ENCODE data around the gene FARS2.

The FARS2 gene

DNA sequence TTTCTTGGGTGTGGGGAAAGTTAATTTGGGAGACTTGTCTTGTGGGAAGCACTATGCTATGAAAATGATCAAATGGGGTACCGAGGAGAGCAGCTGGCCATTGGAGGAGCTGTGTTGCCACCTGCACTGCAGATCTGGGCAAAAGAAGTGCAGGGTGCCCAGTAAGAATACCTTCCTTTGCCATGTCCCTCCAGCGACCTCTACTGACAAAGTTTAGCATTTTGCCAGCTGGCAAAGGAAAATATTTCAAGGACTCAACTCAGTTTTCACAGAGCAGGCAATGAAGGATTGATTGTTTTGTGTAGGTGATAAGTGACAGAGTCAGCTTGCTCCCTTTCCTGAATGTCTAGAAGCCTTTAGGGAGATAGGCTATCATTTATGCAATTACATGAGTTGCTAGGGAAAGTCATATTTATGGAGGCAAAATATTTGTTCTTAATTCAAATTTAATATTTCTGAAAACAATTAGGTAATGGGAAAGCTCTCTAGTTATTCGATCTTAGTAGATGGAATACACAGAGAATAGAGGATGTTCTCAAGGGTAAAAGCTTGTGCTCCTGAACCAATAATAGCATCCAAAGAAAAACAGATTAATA lies 118.4 kb downstream of the FARS2 start:
- DNase-seq: no peak

DNA sequence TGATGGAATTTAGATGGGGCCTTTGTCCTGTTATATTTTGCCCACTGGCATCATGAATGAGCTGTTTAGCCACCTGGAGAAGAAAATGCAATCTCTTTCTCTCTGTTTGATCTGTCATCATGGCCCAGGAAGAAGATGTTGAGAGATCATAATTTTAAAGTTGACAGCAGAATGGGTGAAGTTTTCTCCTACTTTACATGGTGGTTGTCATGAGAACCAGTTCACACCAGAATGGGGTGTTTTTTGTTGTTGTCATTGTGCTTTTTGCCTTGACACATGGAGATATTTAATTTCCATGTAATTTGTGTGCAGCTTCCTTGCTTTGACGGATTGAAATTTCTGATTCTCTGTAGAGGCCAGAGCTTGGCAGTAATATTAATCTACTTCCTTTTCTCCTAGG lies 122.5 kb downstream of the FARS2 start:
- DNase-seq: no peak

DNA sequence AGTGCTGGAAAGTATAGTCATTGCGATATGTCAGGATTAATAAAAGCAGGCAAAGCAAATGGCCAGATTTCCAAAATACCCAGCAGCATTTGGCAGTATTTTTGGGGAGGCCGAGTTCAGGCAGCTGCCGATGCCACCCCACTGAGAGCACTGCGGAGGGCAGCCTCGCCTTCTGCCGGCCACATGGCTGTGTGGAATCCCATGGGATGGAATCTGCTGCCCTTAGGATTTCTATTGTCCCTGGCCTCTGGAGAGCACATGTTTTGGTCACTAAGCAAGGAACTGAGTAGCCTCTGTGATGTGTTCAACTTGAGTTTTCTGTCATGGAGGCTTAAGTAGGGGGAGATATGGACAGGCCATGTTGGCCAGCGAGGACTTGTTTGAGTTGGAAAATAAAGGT lies 123.0 kb downstream of the FARS2 start:
- DNase-seq: no peak

DNA sequence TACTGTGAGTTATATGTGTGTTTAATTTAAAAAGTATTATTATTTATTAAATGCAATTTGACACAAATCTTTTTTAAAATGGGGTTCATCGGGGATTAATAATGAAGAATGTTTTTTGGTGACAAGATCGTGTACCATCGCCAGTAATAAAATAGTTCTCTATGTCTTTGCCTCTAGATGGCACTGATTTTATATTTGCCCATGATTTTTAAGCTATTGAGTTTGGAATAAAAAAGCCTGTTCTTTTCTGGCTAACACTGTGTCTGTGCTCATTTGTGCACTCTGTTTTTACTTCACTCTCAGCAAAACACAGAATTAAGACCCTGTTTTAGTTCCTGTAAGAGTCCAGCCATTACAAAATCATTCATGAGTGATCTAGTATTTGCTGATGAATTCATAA lies 127.0 kb downstream of the FARS2 start:
- DNase-seq: no peak

DNA sequence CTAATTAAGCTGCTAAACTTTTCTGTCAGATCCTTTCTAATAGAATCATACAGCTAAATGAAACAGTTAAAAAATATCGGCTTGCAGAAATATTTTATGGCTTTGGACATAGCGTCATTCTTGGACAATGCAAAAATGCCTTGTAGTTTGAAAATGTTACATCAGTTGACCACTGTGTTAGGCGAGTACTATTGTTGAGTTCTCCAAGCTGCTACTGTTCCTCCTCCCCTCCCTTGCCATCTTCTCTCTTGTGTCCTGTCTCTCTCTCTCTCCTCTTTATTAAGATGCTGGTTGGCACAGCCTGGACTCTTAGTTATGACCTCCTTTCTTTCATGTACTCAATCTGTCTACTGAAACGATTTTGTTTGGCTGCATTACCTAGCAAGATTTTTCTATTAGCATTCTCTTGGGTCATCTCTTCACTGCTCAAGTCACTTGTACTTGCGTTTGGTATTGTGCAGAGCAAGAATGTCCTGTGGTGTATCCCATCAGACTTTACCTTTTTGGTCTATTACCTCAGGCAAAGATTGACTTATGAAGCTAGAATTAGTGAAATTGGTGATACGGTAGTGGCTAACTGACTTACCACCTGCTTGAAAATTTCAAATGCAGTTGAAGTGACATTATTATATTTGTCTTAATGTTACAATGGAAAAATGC lies 127.9 kb downstream of the FARS2 start:
- DNase-seq: no peak

DNA sequence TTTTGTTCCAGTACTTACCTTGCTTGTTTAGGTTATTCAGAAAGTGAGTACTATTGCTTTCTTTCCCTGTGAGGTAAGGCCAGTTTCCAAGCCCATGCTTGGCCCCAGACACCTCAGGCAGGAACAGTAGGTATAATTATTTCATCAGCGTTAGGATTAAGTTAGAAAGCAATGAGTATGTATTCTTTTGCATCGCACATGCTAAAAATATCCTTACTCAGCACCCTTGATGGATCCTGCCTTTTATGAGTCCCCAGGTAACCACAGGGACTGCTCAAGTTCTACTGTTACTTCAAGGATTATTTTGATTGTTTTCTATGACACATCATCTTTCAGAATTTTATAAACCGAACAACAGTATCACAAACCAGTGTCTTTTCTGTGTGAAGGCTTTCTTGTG lies 128.9 kb downstream of the FARS2 start:
- DNase-seq: no peak

DNA sequence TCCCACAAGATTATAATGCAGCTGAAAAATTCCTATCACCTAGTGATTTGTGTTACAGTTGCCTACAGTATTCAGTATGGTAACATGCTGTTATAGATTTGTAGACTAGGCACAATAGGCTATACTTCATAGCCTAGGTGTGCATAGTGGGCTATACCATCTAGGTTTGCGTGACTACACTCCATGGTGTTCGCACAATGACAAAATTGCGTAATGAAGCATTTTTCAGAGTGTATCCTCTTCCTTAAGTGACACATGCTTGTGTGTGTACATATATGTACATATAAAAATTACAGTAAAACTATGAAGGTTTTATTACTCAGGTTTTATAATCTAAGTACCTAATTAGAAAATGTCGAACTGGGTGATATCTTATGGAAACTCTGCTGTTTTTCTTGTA lies 133.0 kb downstream of the FARS2 start:
- DNase-seq: no peak

DNA sequence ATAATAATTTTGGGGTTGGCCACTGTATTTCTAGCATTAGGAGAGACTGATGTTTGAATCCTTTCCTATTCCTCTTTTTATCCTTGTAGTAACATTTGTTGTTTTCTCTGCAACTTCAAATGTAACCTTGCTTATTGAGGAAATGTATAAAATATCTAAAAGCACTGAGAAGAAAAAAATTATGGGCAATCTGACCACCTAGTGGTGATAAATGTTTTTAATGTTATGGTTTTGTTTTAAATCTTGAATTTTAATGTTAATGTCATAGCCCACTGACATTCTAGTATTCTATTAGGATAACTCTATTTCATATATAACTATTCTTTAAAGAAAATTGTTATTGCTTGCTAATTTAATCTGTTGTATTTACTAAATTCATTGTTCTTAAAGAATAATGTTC lies 134.4 kb downstream of the FARS2 start:
- DNase-seq: no peak

DNA sequence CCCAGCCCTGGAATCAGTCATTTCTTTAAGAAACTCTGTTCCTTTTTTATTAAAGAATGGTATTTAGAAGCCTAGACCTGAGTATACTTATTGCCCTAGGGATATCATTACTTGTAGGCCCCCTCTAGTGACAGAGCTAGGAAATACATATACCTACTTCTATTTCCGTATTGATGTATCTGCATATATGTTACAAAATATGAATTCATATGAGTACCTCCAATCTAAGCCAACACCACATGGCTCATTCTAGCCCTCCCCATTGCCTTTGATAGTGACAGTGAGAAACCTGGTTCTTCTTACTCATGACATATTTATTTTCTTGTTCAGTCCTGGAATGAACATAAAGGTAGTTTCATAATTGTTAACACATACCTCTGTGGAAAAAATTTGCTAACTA lies 137.2 kb downstream of the FARS2 start:
- no peak for DNase-seq

DNA sequence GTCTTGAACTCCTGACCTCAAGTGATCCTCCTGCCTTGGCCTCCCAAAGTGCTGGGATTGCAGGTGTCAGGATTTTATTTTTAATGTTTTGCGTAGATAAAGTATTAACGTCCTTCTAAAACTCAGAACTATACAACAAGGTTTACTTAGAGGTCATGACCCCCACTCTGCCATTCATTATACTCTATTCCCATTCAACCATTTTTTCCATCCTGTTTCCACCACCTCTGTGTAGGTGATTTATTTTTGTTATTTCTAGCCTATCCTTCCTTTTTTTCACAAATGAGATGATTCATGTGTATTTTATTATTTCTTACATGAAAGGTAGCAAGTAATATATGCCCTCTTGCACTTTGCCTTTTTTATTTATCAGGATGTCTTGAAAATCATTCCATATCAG lies 138.1 kb downstream of the FARS2 start:
- DNase-seq: no peak

DNA sequence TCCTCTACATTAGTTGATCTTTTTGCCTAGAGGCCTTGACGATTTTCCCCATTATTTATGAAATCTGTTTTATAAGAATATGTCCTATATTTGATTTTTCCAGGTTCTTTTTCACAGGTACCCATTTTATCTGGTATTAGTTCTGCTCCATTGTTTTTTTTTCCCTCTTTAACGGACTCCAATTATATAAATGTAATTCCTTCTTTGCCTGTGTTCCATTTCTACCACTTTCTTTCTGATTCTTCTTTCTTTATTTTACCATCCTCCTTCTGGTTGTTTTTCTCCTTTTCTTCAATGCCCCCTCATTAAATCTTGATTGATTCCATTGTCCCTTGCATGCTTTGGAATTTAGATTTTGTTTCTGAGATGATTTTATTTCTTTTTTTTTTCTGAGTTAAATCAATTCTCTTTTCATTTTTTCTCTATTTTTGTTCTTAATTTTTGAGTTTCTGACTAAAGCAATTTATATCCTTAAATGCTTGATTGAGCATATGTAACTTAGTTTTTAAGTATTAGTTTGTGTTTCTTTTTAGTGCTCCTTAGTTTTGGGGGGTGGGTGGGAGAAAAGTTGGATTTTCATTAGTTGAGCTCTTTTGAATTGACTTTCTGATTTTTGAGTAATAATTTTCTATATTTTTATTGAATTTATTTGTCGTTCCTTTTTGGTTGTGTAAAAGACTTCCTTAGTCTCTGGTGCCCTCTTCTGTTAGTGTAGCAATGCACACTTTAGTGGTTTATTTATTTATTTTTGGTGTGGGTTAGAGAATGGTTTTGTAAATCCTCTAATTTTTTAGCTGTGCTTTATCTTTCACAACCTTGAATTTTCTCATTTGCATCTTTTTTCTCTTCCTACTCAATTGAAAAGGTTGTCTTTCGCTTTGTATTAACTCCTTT lies 140.8 kb downstream of the FARS2 start:
- no peak for DNase-seq

DNA sequence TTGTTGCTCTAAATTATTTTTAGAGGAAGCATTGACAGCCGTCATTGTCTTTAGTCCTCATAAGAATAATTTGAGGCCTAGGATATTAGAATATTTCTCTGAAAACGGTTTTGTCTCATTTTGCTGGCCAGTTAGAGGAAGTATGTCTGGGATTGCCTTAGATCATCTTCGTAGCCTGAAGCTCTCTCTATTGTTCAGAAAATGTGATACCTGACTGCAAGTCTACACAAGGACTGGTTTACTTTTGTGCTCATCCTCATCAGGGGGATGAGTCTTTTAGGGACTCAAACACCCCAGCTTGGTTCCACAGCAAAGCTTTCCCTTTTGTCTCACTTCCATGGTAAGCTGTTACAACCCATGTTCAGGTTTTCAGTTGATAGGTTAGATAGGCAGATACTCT lies 141.8 kb downstream of the FARS2 start:
- no peak for DNase-seq

DNA sequence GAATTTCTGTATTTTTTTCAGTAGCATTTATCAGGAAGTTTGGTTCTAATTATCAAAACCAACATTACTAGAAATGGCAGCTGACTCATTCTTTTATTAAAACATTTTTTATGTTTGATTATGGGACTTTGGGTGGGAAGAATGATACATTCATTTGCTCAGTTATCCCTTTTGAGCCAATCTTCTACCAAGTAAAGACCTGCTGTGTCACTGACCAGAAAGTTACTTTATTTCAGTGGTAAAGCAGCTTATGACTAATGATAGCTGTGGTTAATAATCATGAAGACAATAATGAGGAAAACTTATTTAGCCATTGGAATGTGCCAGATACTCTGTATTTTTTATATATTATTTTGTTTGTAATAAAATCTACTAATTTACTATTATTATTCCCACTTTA lies 142.3 kb downstream of the FARS2 start:
- DNase-seq: no peak

DNA sequence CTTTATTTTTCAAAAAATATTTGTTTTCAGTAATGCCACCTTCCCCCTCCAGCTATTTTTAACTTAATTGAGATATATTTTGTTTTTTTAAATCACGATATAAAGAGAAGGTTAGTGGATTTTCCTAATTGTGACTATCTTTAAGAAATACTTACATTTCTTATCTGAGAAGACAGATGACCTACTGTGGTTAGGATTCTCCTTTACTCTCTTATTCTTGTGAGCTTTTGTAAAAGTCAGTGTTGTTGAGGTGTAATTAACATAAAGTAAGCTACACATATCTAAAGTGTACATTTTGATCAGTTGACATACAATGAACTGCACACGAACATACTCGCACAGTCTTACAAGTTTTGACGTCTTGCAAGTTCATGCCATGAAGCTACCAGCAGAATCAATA lies 144.7 kb downstream of the FARS2 start:
- no peak for DNase-seq

DNA sequence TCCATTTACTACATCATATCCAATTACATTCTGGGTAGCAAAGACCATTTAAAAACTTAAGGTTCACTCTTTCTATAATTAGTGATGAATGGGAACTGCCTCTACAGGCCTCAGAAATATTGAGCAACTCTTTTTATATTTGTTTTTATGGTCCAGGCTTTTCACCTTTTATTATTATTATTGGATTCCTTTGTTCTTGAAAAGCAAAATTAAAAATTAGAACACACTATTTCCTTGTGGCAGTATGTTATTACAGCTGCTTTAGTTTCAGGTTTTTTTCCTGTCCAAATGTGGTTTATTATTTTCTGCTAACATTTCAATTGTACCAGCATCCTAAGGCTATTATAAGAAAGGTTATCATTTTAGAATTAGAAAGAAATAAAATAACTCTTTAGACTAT lies 150.1 kb downstream of the FARS2 start:
- DNase-seq: no peak

DNA sequence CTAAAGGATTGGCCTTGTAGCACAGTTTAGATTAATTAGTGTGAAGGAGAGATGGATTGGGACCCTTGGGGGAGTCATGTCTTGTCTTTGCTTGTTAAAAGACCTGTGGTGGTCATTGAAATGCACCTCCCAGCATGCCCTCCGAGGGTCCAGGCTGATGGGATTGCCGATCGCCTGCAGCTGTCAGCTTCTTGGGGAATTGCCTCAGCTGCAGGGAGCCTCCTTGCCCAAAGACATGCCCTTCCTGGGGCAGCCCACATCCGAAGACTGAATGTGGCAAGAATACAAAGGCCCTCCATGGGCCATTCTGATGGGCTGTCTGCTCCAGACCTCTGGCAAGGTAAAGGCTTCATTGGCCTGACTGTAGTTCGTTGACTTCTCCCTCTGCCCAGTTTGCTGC lies 150.7 kb downstream of the FARS2 start:
- DNase-seq: no peak

DNA sequence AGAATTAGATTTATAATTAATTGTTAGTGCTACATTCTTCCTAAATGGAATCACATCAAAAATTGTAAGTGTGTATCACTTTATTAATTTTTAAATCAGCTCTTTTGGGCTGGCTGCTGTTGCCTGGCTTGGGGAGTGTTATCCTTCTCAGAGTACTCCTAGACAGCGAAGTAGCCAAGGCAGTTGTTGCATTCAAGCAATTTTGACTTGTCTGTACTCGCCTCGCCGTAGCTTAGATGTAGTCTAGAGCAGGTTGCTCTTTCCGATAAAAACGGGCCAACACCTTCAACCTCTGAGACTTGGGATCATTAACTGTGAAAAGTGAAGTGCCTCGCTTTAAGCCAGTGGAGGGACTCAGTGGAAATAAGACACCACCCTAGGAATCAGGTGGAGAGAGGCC lies 151.3 kb downstream of the FARS2 start:
- DNase-seq: no peak

DNA sequence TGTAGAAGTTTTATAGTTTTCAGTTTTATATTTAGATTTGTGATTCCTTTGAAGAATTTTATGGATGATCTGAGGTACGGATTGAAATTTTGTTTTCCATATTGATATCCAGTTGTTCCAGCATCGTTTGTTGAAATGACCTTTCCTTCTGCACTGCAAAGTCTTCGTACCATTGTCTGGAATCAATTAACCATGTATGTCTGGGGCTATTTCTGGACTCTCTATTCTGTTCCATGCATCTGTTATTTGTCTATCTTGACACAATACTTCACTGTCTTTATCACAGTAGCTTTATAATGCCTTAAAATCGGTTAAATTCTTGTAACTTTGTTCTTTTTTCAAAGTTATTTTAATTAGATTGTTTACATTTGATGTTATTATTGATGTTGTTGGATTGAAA lies 154.9 kb downstream of the FARS2 start:
- no peak for DNase-seq

DNA sequence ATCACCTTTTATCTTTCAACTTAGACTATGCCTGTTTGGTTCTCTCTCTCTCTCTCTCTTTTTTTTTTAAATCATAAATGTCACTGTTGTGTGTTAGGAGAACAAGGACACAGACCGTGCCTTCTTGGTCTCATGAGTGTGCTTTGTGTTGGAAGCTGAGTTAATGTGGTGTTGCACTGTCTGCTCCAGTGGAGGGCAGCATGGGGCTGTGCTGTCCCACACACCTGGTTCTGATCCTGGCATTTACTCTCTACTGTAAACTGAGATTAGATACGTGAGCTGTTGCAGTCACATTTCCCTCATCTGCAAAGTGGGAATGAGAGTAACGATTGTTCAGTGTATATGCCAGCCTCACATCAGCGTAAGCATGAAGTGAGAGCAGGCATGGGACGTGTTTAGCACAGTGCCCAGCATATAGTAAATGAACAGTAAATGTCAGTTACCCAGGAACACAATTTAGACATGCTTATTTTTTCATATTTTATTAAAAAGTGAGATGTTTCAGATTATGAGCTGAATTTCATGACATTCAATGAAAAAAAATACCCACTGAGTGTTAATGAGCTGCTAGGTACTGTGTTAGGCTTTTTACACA lies 161.1 kb downstream of the FARS2 start:
- no peak for DNase-seq

DNA sequence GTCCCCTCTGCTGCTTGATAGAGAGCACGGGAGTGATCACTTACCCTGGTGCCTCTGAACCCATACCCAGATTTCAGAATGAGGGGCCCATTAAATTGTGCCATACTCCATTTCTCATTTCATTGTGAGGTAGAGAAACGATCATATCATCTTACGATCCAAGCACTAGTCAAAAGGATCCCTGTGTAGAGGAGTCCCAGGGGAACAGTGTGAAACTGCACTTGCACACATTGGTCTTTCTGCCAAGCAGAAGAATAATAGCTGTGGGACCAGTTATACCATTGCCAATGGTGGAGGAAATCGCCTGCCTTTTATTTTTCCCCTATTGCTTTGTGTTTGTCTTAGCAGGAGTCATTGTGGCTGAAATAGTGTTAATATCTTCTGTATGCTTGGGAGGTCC lies 161.9 kb downstream of the FARS2 start:
- no peak for DNase-seq

DNA sequence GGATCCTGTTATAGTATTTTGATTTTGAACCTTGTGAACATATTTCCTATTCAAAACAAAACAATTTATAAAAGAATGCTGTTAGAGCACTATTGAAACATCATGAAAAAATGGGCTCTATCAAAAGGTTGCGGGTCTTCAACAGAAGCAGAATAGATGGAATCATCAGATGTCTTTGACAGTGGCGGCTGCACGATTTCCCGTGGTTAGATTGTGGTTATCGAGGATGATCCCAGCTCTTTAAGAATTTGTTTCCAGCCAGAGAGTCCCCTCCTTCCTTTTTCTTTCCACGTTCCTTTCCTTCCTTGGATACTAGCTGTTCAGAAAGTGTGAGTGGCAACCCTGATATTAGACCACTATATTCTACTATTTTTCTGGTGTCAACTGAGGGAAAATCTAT lies 163.4 kb downstream of the FARS2 start:
- no peak for DNase-seq

DNA sequence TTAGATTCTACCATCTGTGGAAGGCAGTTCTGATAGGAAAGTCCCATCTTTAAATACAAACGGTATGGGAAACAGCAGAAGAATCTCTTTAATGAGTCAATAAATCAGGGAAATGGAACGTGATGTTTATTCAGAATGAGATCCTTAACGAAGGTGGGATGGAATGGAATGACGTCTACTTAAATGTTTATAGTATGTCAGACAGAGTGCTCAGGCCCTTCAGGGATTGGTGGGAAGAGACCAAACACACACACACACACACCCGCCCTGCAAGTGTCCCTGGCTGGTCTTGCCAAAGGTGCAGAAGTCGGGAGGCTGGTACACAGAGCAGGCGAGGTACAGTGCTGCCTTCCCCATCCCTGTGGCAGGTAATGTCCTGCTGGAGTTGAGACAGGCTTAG lies 164.0 kb downstream of the FARS2 start:
- no peak for DNase-seq

DNA sequence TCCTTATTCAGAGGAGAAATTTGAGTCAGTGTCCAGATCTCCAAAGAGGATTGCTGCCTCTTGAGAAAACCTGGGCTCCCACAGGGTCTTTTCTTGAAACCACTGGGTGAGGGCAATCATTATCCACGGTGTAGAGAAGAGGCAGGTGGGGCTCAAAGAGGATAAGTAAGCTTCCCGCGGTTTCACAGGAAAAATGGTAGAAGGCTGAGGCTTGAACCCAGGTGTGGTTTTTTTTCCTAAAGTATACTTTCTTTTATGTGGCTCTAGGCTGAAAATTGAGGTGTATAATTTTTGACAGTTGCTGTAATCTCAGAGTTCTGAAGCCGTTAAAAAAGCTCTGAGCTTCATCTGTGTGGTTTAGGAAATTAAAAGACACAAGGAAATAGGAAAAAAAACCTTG lies 164.5 kb downstream of the FARS2 start:
- DNase-seq: no peak
